ENCODE measurements around the gene SGPP2. TPM values are rescaled to one million over a fixed set of nuclear protein-coding genes. Genes with fewer than 3 reads are reported as not detected.

Gene SGPP2
- total RNA-seq, 1 donor from 2014 or later: 22.4 TPM

DNA sequence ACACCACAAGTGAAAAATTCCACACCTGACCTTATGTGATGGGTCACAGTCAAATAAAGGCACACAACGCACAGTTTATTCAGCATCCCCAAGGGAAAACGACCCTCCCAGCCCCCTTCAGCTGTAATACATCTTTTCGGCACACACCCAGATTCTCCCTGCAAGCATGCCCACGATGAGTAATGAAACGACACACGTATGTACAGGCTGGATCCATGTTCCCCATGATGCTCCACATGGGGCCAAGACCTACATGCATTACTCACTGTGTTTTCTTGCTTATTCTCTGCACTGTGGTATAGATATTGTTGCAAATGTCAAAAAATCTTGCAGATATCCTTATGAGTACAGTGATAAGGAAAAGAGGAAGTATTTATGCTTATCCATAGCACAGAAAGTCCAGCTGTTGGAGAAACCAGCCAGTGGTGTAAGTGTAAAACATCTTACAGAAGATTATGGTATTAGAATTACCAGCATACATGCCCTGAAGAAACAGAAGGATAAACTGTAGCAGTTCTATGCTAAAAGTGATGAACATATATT lies 32.5 kb upstream of the SGPP2 start:
- TF ChIP-seq, protein P1, sequence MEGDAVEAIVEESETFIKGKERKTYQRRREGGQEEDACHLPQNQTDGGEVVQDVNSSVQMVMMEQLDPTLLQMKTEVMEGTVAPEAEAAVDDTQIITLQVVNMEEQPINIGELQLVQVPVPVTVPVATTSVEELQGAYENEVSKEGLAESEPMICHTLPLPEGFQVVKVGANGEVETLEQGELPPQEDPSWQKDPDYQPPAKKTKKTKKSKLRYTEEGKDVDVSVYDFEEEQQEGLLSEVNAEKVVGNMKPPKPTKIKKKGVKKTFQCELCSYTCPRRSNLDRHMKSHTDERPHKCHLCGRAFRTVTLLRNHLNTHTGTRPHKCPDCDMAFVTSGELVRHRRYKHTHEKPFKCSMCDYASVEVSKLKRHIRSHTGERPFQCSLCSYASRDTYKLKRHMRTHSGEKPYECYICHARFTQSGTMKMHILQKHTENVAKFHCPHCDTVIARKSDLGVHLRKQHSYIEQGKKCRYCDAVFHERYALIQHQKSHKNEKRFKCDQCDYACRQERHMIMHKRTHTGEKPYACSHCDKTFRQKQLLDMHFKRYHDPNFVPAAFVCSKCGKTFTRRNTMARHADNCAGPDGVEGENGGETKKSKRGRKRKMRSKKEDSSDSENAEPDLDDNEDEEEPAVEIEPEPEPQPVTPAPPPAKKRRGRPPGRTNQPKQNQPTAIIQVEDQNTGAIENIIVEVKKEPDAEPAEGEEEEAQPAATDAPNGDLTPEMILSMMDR (conservative IDR thresholded peaks at IDR 0.05): no peak
- Mint-ChIP-seq H3K27me3 (peaks cover 10% of the 10 kb centered on the region), H3K27ac (no peak overlapping the region), H3K4me3 (no peak overlapping the region), H3K9me3 (no peaks in the 10 kb centered on the region), H3K36me3 (no peaks in the 10 kb centered on the region), H3K4me1 (ENCODE audit: unreplicated experiment) (no peaks in the 10 kb centered on the region)
- DNase-seq (ENCODE audit: extremely low spot score, unreplicated experiment): no peak

GRCh38 chr2:222393733-222394267 lies 30.5 kb upstream of the SGPP2 start:
- no peak overlapping the region for H3K27ac Mint-ChIP-seq
- H3K4me3 Mint-ChIP-seq: no peak overlapping the region

DNA sequence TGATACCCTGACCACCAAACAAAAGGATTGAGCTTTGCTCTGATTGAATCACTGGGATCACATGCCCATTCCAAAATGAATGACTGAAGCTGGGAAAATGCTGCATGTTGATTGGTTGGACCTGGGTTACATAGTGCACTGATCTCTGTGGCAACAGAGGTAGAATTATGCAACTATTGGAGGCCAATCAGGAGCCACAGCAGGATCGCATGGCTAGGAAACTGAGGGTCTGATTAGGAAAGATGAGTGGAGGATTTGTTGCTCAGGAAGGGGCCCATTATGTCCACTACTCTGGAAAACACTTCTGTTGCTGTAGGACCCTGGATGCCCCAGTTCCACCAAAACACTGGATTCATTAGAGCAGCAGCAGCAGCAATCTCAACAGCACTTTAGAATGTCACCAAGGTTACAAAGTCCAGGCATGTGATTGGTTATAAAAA lies 25.9 kb upstream of the SGPP2 start:
- H3K9me3 Mint-ChIP-seq: no peaks in the 10 kb centered on the region
- no peak for DNase-seq (ENCODE audit: extremely low spot score, unreplicated experiment)
- H3K27ac Mint-ChIP-seq: no peak overlapping the region
- no peaks in the 10 kb centered on the region for H3K36me3 Mint-ChIP-seq
- no peaks in the 10 kb centered on the region for H3K27me3 Mint-ChIP-seq
- no peak overlapping the region for H3K4me3 Mint-ChIP-seq
- no peaks in the 10 kb centered on the region for H3K4me1 Mint-ChIP-seq (ENCODE audit: unreplicated experiment)
- TF ChIP-seq, protein P1 (conservative IDR thresholded peaks at IDR 0.05): no peak

More at GRCh38 chr2:222393733-222394267, 30.5 kb upstream of the SGPP2 start:
- TF ChIP-seq, protein P1 (conservative IDR thresholded peaks at IDR 0.05): no peak
- H3K27me3 Mint-ChIP-seq: peaks cover 7% of the 10 kb centered on the region
- H3K36me3 Mint-ChIP-seq: no peaks in the 10 kb centered on the region
- H3K4me1 Mint-ChIP-seq (ENCODE audit: unreplicated experiment): no peaks in the 10 kb centered on the region
- no peaks in the 10 kb centered on the region for H3K9me3 Mint-ChIP-seq
- DNase-seq (ENCODE audit: extremely low spot score, unreplicated experiment): no peak

- Mint-ChIP-seq H3K4me3 (no peak overlapping the region), H3K4me1 (ENCODE audit: unreplicated experiment) (no peaks in the 10 kb centered on the region), H3K36me3 (no peaks in the 10 kb centered on the region), H3K27ac (no peak overlapping the region), H3K27me3 (no peaks in the 10 kb centered on the region), H3K9me3 (no peaks in the 10 kb centered on the region)
- TF ChIP-seq, protein P1 (conservative IDR thresholded peaks at IDR 0.05): no peak
- no peak for DNase-seq (ENCODE audit: extremely low spot score, unreplicated experiment)
These were observed 25.1 kb upstream of the SGPP2 start for GRCh38 chr2:222399038-222399783.

DNA sequence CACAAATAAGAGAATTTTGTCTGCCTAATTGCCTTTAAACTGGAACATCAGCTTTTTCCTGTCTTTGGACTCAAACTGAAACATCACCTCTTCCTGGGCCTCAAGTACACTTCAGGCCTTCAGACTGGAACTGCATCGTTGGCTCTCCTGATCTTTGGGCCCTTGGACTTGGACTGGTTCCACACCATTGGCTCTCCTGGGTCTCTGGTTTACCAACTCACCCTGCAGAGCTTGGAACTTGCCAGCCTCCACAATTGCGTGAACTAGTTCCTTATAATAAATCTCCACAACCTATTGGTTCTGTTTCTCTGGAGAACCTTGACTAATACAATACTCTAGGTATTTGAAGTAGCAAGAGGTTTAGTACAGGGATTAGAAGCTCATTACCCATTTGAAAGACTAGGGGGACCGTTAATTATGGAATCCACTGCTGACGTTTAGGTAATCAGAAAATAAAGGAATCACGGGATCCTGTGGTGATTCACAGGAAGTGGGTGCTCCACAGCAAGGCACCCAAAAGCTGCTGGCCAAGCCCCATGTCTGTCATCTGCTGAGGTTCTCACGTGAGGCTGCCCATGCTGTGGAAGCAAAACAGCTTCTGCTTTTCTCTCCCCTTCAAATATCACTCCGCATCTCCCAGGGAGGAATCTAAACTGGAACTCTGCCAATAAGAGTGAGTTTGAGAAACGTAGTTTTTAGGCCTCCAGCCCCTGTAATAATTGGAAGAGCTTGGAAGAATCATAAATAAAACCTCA lies 20.0 kb upstream of the SGPP2 start:
- no peaks in the 10 kb centered on the region for H3K9me3 Mint-ChIP-seq
- H3K36me3 Mint-ChIP-seq: no peaks in the 10 kb centered on the region
- no peak for DNase-seq (ENCODE audit: extremely low spot score, unreplicated experiment)
- no peaks in the 10 kb centered on the region for H3K27me3 Mint-ChIP-seq
- no peak overlapping the region for H3K4me3 Mint-ChIP-seq
- no peaks in the 10 kb centered on the region for H3K4me1 Mint-ChIP-seq (ENCODE audit: unreplicated experiment)
- H3K27ac Mint-ChIP-seq: no peak overlapping the region
- TF ChIP-seq, protein P1 (conservative IDR thresholded peaks at IDR 0.05): no peak

Data from type B pancreatic cell (in vitro differentiated cells).